Ovary (tissue), 9 donors: ENCODE data around the gene CHD9. TPM values are rescaled to one million over a fixed set of nuclear protein-coding genes. Genes with fewer than 3 reads are reported as not detected.
"Not testable (repeated sequence)": the region's sequence is repeated elsewhere in the genome, so short reads cannot be mapped to it uniquely, and the experiment has no call there.

Experiments
- DNase-seq, 5 donors: peaks; one replicate each; pipeline ENCODE4 v3.0.0-alpha.2; 2019 to 2020
- H3K27ac ChIP-seq, 2 donors: fragments of 200-600 bp; one replicate each; pipeline versions ENCODE4 v1.5.1 to v1.8.0; 2019 to 2022
- H3K27me3 ChIP-seq: fragments of 200-600 bp; one replicate; pipeline ENCODE4 v1.8.0; 2022
- H3K36me3 ChIP-seq: fragments of 200-600 bp; sonication (generic); one replicate; pipeline ENCODE4 v1.5.1; 2019
- H3K4me1 ChIP-seq: one replicate; pipeline ENCODE4 v1.8.1; 2013; ENCODE audit warnings: mild to moderate bottlenecking, moderate library complexity; ENCODE audit not compliant: insufficient read depth
- H3K4me3 ChIP-seq: fragments of 200-600 bp; sonication (generic); one replicate; pipeline ENCODE4 v1.5.1; 2017
- H3K9me3 ChIP-seq, 2 donors: fragments of 200-600 bp in 1 of 2; sonication (generic) in 1 of 2; one replicate each; pipeline versions ENCODE4 v1.5.1 to v1.8.1; 2013 to 2019; ENCODE audit warnings: mild to moderate bottlenecking in 1 of 2, moderate library complexity in 1 of 2
- CTCF ChIP-seq, 3 donors: fragments of 450-650 bp in 2 of 3; fragments of 200-600 bp in 1 of 3; IDR thresholded peaks; one replicate each; pipeline versions ENCODE4 v1.5.1 to v1.8.0; 2016 to 2022; ENCODE audit warnings: antibody characterized with exemption in 3 of 3, mild to moderate bottlenecking in 1 of 3
- EP300 ChIP-seq: sonication (generic); formaldehyde crosslinking; IDR thresholded peaks from one replicate; pipeline ENCODE4 v1.6.1; 2017; ENCODE audit warnings: antibody characterized with exemption
- POLR2A ChIP-seq: fragments of 450-650 bp; IDR thresholded peaks from one replicate; pipeline ENCODE4 v1.6.1; 2017; ENCODE audit warnings: antibody characterized with exemption, mild to moderate bottlenecking, moderate library complexity
- WGBS, 3 donors: extraction: QIAGEN DNeasy Blood & Tissue Kit in 1 of 3; methylation state at CpG; one replicate each; pipeline versions ENCODE4 v1.1.5 to v1.1.7; 2013 to 2017; 5-methylcytosine and 5-hydroxymethylcytosine counted together
- intact Hi-C, 4 donors: fragments of 100-400 bp; cut with DNase I; formaldehyde crosslinking; loops; one replicate each; pipeline versions ENCODE4 v1.11.0 to v1.15.1; 2022 to 2023
- polyA plus RNA-seq, 2 donors: library from polyadenylated mRNA; stranded (reverse); fragments of 200-250 nt in 1 of 2; fragments of 350-450 nt in 1 of 2; fragmentation: Illumina TruSeq in 1 of 2; extraction: RNeasy Lipid Tissue Mini Kit (QIAGEN cat#74804) in 1 of 2; gene quantifications; one replicate each; pipeline ENCODE4 v1.2.3, GENCODE V29; 2013 to 2014
- total RNA-seq, 7 donors: library from RNA; depleted of rRNA in 2 of 7; stranded (reverse); fragments of >200 nt in 2 of 7; fragmentation: NEBNext Ultra II Directional in 3 of 7; extraction: Animal tissue kit (Norgen Biotek cat#: 25700) in 3 of 7; gene quantifications; one replicate each; pipeline versions ENCODE4 v1.1.0 to v1.2.4, GENCODE V29; 2016 to 2023
- donor health status: DM: no; HTN: no; CAD: no; lungs with moderate emphysema.
- donor health status: DM: no; HTN: no; CAD: no.
- donor health status: Bipolar disorder and iron deficiency.
- donor health status: DM: yes; HTN: yes; CAD: no.
- donor health status: DM: no; HTN: no; CAD: no.
- donor health status: DM: yes; HTN: yes; CAD: no.

CHD9 gene
- total and polyA plus RNA-seq, 9 donors, result 11.8 to 100 (median 84.1) TPM

GRCh38 chr16:53175118-53175517 lies 120.3 kb downstream of the CHD9 start:
- intact Hi-C loops, result no loop called here
- DNase-seq, result no peak
- Histone ChIP-seq H3K4me1 (peaks cover 3% of the 10 kb centered on the region), H3K9me3 (no peaks in the 10 kb centered on the region), H3K27me3 (no peaks in the 10 kb centered on the region), H3K27ac (no peak overlapping the region), H3K36me3 (no peaks in the 10 kb centered on the region), H3K4me3 (no peak overlapping the region)
- WGBS, 3 donors, result 89 to 93% (median 90%) methylated on average over 1 of the region's 1 CpG
- TF ChIP-seq POLR2A (no peak), EP300 (no peak), CTCF (IDR thresholded peaks at IDR 0.05) (no peak)

- no peaks in the 10 kb centered on the region for H3K9me3 ChIP-seq
- H3K36me3 ChIP-seq, result no peaks in the 10 kb centered on the region
- TF ChIP-seq EP300, result no peak
- TF ChIP-seq CTCF (IDR thresholded peaks at IDR 0.05), result no peak
- TF ChIP-seq POLR2A, result no peak
- H3K4me1 ChIP-seq, result peaks cover 3% of the 10 kb centered on the region
- intact Hi-C loops, result no loop called here
- H3K27me3 ChIP-seq, result no peaks in the 10 kb centered on the region
- DNase-seq, result no peak
- H3K4me3 ChIP-seq, result no peak overlapping the region
- no peak overlapping the region for H3K27ac ChIP-seq
Observed at GRCh38 chr16:53176434-53176833, 121.6 kb downstream of the CHD9 start.

- no peaks in the 10 kb centered on the region for H3K9me3 ChIP-seq
- TF ChIP-seq CTCF (IDR thresholded peaks at IDR 0.05), result no peak
- no peak for TF ChIP-seq POLR2A
- no peak for TF ChIP-seq EP300
- intact Hi-C loops, result no loop called here
- no peaks in the 10 kb centered on the region for H3K36me3 ChIP-seq
- DNase-seq, result no peak
- 47 to 68% (median 52%) methylated on average over 4 of the region's 4 CpGs for WGBS, 3 donors
- H3K27me3 ChIP-seq, result no peaks in the 10 kb centered on the region
- H3K27ac ChIP-seq, result no peak overlapping the region
- peaks cover 2% of the 10 kb centered on the region for H3K4me1 ChIP-seq
- H3K4me3 ChIP-seq, result no peak overlapping the region
Observed at GRCh38 chr16:53183442-53183841, 128.7 kb downstream of the CHD9 start.

- DNase-seq, H3K4me3 ChIP-seq, H3K27ac ChIP-seq, H3K4me1 ChIP-seq, intact Hi-C loops, H3K27me3 ChIP-seq, H3K9me3 ChIP-seq, H3K36me3 ChIP-seq: not testable (repeated sequence)
- 96% methylated on average over 3 of the region's 3 CpGs for WGBS, 3 donors
Observed at GRCh38 chr16:53185741-53186140, 130.9 kb downstream of the CHD9 start.

GRCh38 chr16:53187775-53188174 lies 133.0 kb downstream of the CHD9 start:
- Histone ChIP-seq H3K27me3 (no peaks in the 10 kb centered on the region), H3K9me3 (no peaks in the 10 kb centered on the region), H3K4me3 (no peak overlapping the region), H3K4me1 (peaks cover 2% of the 10 kb centered on the region), H3K36me3 (no peaks in the 10 kb centered on the region), H3K27ac (no peak overlapping the region)
- 87 to 93% (median 93%) methylated on average over 1 of the region's 1 CpG for WGBS, 3 donors
- intact Hi-C loops, result no loop called here
- no peak for TF ChIP-seq POLR2A
- TF ChIP-seq EP300, result no peak
- no peak for TF ChIP-seq CTCF (IDR thresholded peaks at IDR 0.05)
- no peak for DNase-seq
